Psoas muscle (tissue), 8 donors: ENCODE data around the gene ZDHHC11. TPM values are rescaled to one million over a fixed set of nuclear protein-coding genes. Genes with fewer than 3 reads are reported as not detected.
"Not testable (repeated sequence)": the region's sequence is repeated elsewhere in the genome, so short reads cannot be mapped to it uniquely, and the experiment has no call there.

Experiments
- ATAC-seq, 4 donors: fragments of 200-7000 bp; cut with Tn5 transposase; one replicate each; pipeline ENCODE4 v1.9.1; 2020; ENCODE audit warnings: moderate library complexity in 3 of 4, mild to moderate bottlenecking in 2 of 4
- DNase-seq, 2 donors: peaks; one replicate each; pipeline ENCODE4 v3.0.0-alpha.2; 2020
- H3K27ac ChIP-seq: fragments of 200-600 bp; one replicate; pipeline ENCODE4 v1.8.0; 2022
- H3K27me3 ChIP-seq, 3 donors: fragments of 200-600 bp in 1 of 3; one replicate each; pipeline versions ENCODE4 v1.6.1 to v1.8.0; 2013 to 2022; ENCODE audit warnings: low read length in 2 of 3, mild to moderate bottlenecking in 2 of 3, moderate library complexity in 1 of 3; ENCODE audit not compliant: insufficient read depth in 3 of 3
- H3K36me3 ChIP-seq, 2 donors: fragments of 200-600 bp in 1 of 2; one replicate each; pipeline versions ENCODE4 v1.6.1 to v1.8.0; 2013 to 2022; ENCODE audit warnings: low read depth in 1 of 2, mild to moderate bottlenecking in 1 of 2, moderate library complexity in 1 of 2; ENCODE audit not compliant: insufficient read depth in 1 of 2
- H3K4me1 ChIP-seq: fragments of 200-600 bp; one replicate; pipeline ENCODE4 v1.8.0; 2022
- H3K4me3 ChIP-seq: fragments of 200-600 bp; one replicate; pipeline ENCODE4 v1.8.0; 2022; ENCODE audit warnings: mild to moderate bottlenecking
- H3K9me3 ChIP-seq: fragments of 200-600 bp; one replicate; pipeline ENCODE4 v1.8.0; 2022
- CTCF ChIP-seq: fragments of 200-600 bp; IDR thresholded peaks from one replicate; pipeline ENCODE4 v1.8.0; 2022; ENCODE audit warnings: antibody characterized with exemption
- WGBS, 3 donors: extraction: QIAGEN DNeasy Blood & Tissue Kit; methylation state at CpG; one replicate each; pipeline versions ENCODE4 v1.1.6 to v1.1.7; 2013; 5-methylcytosine and 5-hydroxymethylcytosine counted together
- intact Hi-C, 2 donors: fragments of 100-400 bp; cut with DNase I; formaldehyde crosslinking; loops; one replicate each; pipeline versions ENCODE4 v1.11.0 to v1.14.2; 2022
- polyA plus RNA-seq, 3 donors: library from polyadenylated mRNA; stranded (reverse); fragments of 200-250 nt; gene quantifications; one replicate each; pipeline ENCODE4 v1.2.3, GENCODE V29; 2013
- total RNA-seq, 4 donors: library from RNA; stranded (reverse); fragmentation: NEBNext Ultra II Directional in 2 of 4; extraction: Animal tissue kit (Norgen Biotek cat#: 25700) in 2 of 4; gene quantifications; one replicate each; pipeline versions ENCODE4 v1.2.1 to v1.2.4, GENCODE V29; 2021 to 2023
- donor health status: healthy with polysubstance abuse.
- donor health status: DM: no; HTN: no; CAD: no; lungs with moderate emphysema.
- donor health status: Bipolar disorder and iron deficiency.
- donor health status: healthy.
- donor health status: DM: yes; HTN: yes; CAD: no.
- donor health status: DM: no; HTN: no; CAD: no.
- donor health status: DM: no; HTN: no; CAD: no.
- donor health status: DM: yes; HTN: yes; CAD: no.

The ZDHHC11 gene
- total and polyA plus RNA-seq, 7 donors, result 0.44 to 9.4 (median 1.8) TPM

- intact Hi-C loops, result not testable (repeated sequence)
These were observed 79.6 kb downstream of the ZDHHC11 start for GRCh38 chr5:771087-771781.

DNA sequence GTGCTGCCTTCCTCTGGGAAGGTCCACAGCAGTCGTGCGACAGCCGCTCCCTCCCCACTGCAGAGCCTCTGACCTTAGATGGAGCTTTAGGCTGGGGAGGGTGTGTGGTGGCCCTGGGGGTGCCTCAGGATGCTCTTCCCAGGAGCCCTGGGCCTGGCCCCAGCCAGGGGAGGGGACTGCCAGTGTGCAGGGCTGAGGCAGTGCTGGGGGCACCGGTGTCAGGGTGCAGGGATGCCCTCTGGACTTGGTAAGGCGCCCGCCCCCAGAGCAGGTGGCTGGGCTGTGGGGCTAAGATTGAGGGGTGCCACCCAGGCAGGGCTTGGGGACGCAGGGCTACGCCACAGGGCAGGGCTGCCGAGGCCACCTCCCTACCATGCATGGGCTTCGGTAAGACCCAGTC, 80.2 kb downstream of the ZDHHC11 start:
- H3K4me1 ChIP-seq, intact Hi-C loops, H3K9me3 ChIP-seq, H3K36me3 ChIP-seq, DNase-seq, H3K27me3 ChIP-seq, H3K27ac ChIP-seq, H3K4me3 ChIP-seq: not testable (repeated sequence)
- 90 to 99% (median 94%) methylated on average over 9 of the region's 10 CpGs for WGBS, 3 donors
- peak in 2 of 4 donors; percentile 7 to 9 for ATAC-seq

More at GRCh38 chr5:771087-771781, 79.6 kb downstream of the ZDHHC11 start:
- not testable (repeated sequence) for H3K4me3 ChIP-seq, H3K9me3 ChIP-seq, H3K27me3 ChIP-seq, DNase-seq, ATAC-seq, H3K4me1 ChIP-seq, H3K36me3 ChIP-seq, H3K27ac ChIP-seq
- WGBS, 3 donors, result 63 to 75% (median 67%) methylated on average over 16 to 19 of the region's 19 CpGs

GRCh38 chr5:769485-770145, 81.2 kb downstream of the ZDHHC11 start:
- intact Hi-C loops, result loop anchor here in 1 of 2 donors (10.0 kb wide), 1 partner anchor 75 kb away; no protein-coding TSS in a partner anchor
- ATAC-seq, DNase-seq, H3K4me1 ChIP-seq, H3K9me3 ChIP-seq, H3K27ac ChIP-seq, H3K27me3 ChIP-seq, H3K4me3 ChIP-seq: not testable (repeated sequence)
- 88 to 92% (median 92%) methylated on average over 28 to 29 of the region's 29 CpGs for WGBS, 3 donors
- H3K36me3 ChIP-seq, result peaks cover 0 to 13% of the 10 kb centered on the region in 2 donors

DNA sequence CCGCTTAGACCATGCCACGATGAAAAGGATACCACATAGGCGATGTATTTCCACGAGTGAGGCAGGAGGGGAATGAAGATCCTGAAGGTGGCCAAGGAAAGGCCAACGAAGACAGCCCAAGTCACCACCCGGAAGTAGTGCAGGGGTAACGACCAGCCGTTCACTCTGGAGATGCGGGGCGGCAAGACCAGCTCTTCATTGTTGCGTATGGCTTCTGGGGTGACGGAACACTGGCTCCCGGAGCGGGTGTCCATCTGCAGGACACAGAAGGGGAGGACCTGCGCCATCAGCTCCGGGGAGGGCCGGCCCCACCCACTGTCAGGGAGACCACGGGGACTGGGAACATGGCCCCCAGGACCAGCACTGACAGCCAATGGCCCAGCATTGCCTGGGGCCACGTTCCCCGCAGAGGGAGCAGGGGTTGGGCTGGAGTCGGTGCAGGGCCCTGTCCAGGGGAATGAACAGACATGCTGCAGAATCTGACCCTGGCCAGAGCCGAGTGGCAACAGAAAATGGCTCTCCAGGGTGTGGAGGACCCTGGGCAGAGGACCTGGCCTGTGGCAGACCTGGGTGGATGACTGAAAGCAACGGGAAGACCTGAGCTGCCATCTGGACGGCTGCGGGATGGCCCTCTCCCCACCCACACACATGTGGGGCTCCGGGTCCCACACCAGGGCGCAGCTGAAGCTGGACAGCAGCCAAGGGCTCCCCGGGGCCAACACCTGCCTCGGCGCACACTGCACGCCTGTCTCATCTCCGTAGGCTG, 83.9 kb downstream of the ZDHHC11 start:
- intact Hi-C loops, result loop anchor here in 1 of 2 donors (10.0 kb wide), 1 partner anchor 78 kb away; no protein-coding TSS in a partner anchor
- 80 to 85% (median 82%) methylated on average over 32 of the region's 32 CpGs for WGBS, 3 donors
- no peak overlapping the region for H3K27ac ChIP-seq
- peaks cover 0 to 26% of the 10 kb centered on the region in 2 donors for H3K36me3 ChIP-seq
- no peaks in the 10 kb centered on the region for H3K4me1 ChIP-seq
- ATAC-seq (no peak), DNase-seq (no peak)
- H3K27me3 ChIP-seq, result no peaks in the 10 kb centered on the region
- H3K4me3 ChIP-seq, result no peak overlapping the region
- H3K9me3 ChIP-seq, result no peaks in the 10 kb centered on the region
- no peak for TF ChIP-seq CTCF

GRCh38 chr5:765948-766631, 84.7 kb downstream of the ZDHHC11 start:
- Histone ChIP-seq H3K4me1 (no peaks in the 10 kb centered on the region), H3K4me3 (no peak overlapping the region), H3K36me3 (peaks cover 0 to 26% of the 10 kb centered on the region in 2 donors), H3K27ac (no peak overlapping the region), H3K27me3 (no peaks in the 10 kb centered on the region), H3K9me3 (no peaks in the 10 kb centered on the region)
- intact Hi-C loops, result loop anchor here in 1 of 2 donors (10.0 kb wide), 1 partner anchor 79 kb away; no protein-coding TSS in a partner anchor
- DNase-seq, result peak in 1 of 2 donors; percentile 30
- TF ChIP-seq CTCF, result no peak
- ATAC-seq, result no peak
- WGBS, 3 donors, result 91 to 92% (median 91%) methylated on average over 18 of the region's 18 CpGs
